ENCODE measurements around the gene UFSP1. TPM values are rescaled to one million over a fixed set of nuclear protein-coding genes. Genes with fewer than 3 reads are reported as not detected.

The UFSP1 gene
- total RNA-seq, 2 experiments from 2014 or later: 2.3 to 3.1 TPM

DNA sequence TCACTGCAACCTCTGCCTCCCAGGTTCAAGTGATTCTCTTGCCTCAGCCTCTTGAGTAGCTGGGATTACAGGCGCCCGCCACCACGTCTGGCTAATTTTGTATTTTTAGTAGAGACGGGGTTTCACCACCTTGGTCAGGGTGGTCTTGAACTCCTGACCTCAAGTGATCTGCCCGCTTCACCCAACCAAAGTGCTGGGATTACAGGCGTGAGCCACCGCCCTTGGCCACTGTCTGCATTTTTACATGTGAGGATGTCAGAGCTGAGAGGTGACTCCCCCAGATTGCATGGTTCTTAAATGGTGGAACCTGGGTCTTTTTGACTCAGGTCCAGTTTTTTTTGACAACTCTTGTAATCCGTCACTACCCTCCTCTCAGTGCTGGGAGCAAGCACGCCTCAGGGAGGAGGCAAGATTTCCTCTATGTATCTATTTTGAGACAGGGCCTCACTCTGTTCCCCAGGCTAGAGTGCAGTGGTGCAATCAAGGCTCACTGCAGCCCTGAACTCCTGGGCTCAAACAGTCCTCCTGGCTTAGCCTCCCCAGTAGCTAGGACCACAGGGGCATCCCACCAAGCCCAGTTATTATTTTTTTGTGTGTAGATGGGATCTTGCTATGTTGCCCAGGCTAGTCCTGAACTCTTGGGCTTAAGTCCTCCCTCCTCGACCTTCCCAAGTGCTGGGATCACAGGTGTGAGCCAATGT, 15.8 kb downstream of the UFSP1 start:
- Mint-ChIP-seq H3K9me3 (no peaks in the 10 kb centered on the region), H3K4me3 (peak overlapping the region; percentile 97), H3K4me1 (peaks cover 52% of the 10 kb centered on the region), H3K27me3 (no peaks in the 10 kb centered on the region), H3K27ac (peak overlapping the region; percentile 95), H3K36me3 (ENCODE audit: low read depth) (peaks cover 60% of the 10 kb centered on the region)
- POLR2A ChIA-PET: interaction anchor here (2.3 kb wide), 1 partner anchor 16 kb away, joined by 18 read pairs; the partner anchor contains the start of gene UFSP1
- CTCF ChIA-PET: interaction anchor here (0.6 to 3.2 kb wide), 5 partner anchors 14 to 1306 kb away, joined by 3 to 23 read pairs (median 4); partner anchors contain the start of gene SLC12A9
- DNase-seq: no peak

DNA sequence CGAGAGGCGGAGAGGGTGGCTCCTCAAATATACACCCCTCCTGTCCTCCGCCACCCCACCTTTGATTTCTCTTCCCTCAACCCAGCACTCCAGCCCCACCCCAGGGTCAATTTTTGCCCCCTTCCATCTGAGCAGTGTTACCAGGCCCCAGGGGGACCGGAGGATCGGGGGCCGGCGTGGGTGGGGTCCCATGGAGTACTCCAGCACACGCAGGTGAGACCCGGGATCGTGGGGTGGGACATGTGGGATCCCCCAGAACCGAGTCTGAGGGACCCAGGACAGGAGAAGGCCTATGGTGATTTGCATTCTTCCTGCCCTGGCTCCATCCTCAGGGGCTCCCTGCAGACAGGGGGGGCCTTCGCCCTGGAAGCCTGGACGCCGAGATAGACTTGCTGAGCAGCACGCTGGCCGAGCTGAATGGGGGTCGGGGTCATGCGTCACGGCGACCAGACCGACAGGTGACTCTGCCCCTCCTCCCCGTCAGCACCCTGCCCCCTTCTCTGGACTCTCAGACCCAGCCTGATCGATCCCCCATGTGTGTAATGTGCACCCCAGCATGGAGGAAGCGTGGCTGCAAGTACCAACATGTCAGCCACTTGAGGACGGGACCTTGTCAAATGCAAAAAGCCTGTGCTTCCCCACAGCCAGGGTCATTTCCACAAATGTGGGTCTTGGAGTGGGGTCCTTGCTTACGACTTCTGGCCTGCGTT, 21.6 kb downstream of the UFSP1 start:
- Mint-ChIP-seq H3K27ac (peak overlapping the region; percentile 88), H3K9me3 (no peaks in the 10 kb centered on the region), H3K4me1 (peaks cover 27% of the 10 kb centered on the region), H3K27me3 (no peaks in the 10 kb centered on the region), H3K4me3 (peak overlapping the region; percentile 81), H3K36me3 (ENCODE audit: low read depth) (peaks cover 26% of the 10 kb centered on the region)
- POLR2A ChIA-PET: no interaction called here
- no peak for DNase-seq
- CTCF ChIA-PET: interaction anchor here (1.6 kb wide), 1 partner anchor 163 kb away, joined by 4 read pairs; no protein-coding TSS in a partner anchor

DNA sequence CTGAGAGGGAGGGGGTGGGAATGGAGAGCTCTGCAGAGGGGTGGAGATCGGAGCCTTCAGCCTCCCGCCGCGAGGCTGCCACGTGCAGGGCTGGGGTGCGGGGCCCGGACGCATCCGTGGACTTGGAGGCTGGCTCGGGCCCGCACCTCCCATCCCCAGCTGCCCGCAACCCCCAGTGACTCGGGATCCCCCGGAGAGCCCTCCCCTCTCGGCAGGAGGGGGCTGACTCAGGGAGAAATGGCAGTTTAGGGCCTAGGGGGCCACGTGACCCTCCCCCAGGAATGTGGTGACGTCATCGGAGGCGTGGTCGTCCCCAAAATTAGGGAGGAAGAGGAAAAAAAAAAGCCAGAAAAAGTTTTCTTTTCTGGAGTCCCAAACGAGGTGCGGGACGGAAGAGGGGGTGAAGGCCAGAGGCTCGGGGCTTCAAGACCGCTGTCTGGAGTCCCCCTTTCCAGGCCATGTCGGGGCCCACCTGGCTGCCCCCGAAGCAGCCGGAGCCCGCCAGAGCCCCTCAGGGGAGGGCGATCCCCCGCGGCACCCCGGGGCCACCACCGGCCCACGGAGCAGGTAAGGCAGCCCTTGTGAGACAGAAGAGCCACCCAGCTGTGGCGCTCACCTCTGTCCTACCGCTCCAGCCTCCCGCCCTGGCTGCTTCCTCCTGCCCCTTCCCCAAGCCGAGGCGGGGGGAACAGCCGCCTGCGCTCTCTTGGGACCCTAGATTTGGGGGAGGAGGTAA, 22.3 kb downstream of the UFSP1 start, which contains the start of gene TRIP6:
TSS of gene TRIP6 (plus strand) at position 348 of the 736 bp plus-strand sequence. CDS start at position 459, 111 bp downstream.
- ChIA-PET CTCF (interaction anchor here (1.6 kb wide), 1 partner anchor 162 kb away, joined by 4 read pairs; no protein-coding TSS in a partner anchor), POLR2A (interaction anchor here (0.7 to 1.0 kb wide), 2 partner anchors 8 to 15 kb away, joined by 3 read pairs; partner anchors contain the start of genes SLC12A9 and SRRT)
- H3K4me1 Mint-ChIP-seq: peaks cover 25% of the 10 kb centered on the region
- H3K27me3 Mint-ChIP-seq: no peaks in the 10 kb centered on the region
- H3K36me3 Mint-ChIP-seq (ENCODE audit: low read depth): peaks cover 29% of the 10 kb centered on the region
- H3K27ac Mint-ChIP-seq: peak within 1 kb of the TSS; percentile 93
- no peaks in the 10 kb centered on the region for H3K9me3 Mint-ChIP-seq
- DNase-seq: peak; percentile 61
- H3K4me3 Mint-ChIP-seq: peak within 1 kb of the TSS; percentile 81

DNA sequence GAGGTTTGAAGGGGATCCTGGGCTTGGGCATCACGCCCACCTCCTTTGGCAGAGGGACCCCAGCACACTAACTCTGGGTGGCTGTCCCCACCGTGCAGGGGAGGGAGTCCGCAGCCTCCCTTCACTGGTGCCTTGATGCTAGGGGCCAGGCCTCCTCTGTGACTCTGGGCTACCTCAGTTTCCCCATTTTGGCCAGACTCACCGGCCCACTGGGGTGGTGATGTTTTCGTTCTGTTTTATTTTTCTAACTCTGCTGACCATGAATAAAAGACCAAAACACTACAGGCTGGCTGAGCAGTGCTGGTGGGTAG, 22.8 kb downstream of the UFSP1 start:
- CTCF ChIA-PET: interaction anchor here (1.6 kb wide), 1 partner anchor 162 kb away, joined by 4 read pairs; no protein-coding TSS in a partner anchor
- H3K4me3 Mint-ChIP-seq: peak overlapping the region; percentile 81
- no peak for DNase-seq
- H3K27me3 Mint-ChIP-seq: no peaks in the 10 kb centered on the region
- H3K36me3 Mint-ChIP-seq (ENCODE audit: low read depth): peaks cover 31% of the 10 kb centered on the region
- peaks cover 24% of the 10 kb centered on the region for H3K4me1 Mint-ChIP-seq
- no peaks in the 10 kb centered on the region for H3K9me3 Mint-ChIP-seq
- peak overlapping the region; percentile 93 for H3K27ac Mint-ChIP-seq
- POLR2A ChIA-PET: interaction anchor here (0.7 to 1.0 kb wide), 2 partner anchors 8 to 14 kb away, joined by 3 read pairs; partner anchors contain the start of genes SLC12A9 and SRRT

DNA sequence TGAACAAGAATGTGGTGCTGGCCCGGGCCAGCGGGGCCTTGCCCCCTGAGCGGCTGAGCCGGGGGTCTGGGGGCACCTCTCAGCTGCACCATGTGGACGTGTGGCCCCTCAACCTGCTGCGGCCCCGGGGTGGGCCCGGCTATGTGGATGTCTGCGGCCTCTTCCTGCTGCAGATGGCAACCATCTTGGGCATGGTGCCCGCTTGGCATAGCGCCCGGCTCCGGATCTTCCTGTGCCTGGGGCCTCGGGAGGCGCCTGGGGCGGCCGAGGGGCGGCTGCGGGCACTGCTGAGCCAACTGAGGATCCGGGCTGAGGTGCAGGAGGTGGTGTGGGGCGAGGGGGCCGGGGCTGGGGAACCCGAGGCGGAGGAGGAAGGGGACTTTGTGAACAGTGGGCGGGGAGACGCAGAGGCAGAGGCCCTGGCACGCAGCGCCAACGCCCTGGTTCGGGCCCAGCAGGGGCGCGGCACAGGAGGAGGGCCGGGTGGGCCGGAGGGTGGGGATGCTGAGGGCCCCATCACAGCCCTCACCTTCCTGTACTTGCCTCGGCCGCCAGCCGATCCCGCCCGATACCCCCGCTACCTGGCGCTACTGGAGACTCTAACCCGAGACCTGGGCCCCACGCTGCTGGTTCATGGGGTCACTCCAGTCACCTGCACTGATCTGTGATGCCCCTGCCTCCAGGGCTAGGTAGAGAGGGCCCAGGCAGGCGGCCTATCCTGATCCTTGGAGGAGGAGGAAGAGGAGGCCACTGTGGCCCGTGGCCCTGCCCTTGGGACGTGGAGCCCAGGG, 23.4 kb downstream of the UFSP1 start:
- Mint-ChIP-seq H3K4me1 (peaks cover 22% of the 10 kb centered on the region), H3K9me3 (no peaks in the 10 kb centered on the region), H3K4me3 (peak overlapping the region; percentile 81), H3K27me3 (no peaks in the 10 kb centered on the region), H3K36me3 (ENCODE audit: low read depth) (peaks cover 27% of the 10 kb centered on the region), H3K27ac (peak overlapping the region; percentile 93)
- POLR2A ChIA-PET: interaction anchor here (0.7 to 1.0 kb wide), 2 partner anchors 9 to 14 kb away, joined by 3 read pairs; partner anchors contain the start of genes SLC12A9 and SRRT
- CTCF ChIA-PET: interaction anchor here (1.1 to 1.6 kb wide), 2 partner anchors 14 to 161 kb away, joined by 3 to 4 read pairs; partner anchors contain the start of gene SLC12A9
- DNase-seq: peak; percentile 23

DNA sequence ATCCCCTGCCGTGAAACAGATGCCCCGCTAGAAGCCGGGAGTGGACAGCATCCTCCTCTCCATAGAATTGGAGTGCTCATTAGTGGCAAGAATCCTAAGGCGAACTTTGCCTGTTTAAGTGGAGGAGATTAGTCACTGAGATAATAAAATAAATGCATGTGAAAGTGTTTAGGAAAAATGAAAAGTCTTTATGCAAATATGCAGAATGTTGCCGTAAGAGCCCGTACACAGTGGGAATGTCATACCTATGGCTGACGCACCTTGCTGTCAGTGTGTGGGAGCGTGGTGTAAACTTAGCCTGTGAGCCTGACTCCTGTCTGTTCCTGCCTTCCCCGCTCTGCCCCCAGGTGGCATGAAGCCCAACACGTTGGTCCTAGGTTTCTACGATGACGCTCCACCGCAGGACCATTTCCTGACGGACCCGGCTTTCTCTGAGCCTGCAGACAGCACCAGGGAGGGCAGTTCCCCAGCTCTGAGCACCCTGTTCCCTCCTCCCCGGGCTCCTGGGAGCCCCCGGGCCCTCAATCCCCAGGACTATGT, 24.1 kb downstream of the UFSP1 start:
- Mint-ChIP-seq H3K4me3 (no peak overlapping the region), H3K4me1 (peaks cover 18% of the 10 kb centered on the region)

DNA sequence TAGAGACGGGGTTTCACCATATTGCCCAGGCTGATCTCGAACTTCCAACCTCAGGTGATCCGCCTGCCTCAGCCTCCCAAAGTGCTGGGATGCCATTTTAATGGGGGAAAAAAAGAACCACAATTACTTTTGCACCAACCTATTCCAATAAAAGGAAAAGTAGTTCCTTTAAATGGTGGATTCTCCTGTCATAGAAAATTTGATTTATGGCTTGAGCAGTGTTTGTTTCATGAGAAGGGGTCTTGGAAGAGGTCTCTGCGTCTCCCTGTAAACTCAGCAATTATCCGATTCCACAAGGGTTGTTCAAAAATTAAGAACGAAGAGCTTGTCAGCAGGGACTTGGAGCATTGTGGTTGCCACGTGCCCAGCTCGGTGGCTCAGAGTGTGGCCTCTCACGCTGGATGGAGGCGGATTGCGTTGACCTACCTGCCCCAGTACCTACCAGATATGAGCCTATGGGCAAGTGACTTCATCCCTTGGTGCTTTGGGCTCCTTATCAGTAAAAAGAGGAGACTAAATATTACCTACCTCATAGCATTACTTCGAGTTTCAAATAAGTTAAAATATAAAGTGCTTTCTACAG, 25.2 kb downstream of the UFSP1 start:
- Mint-ChIP-seq H3K4me1 (peaks cover 18% of the 10 kb centered on the region), H3K9me3 (no peaks in the 10 kb centered on the region), H3K36me3 (ENCODE audit: low read depth) (peaks cover 39% of the 10 kb centered on the region), H3K4me3 (no peak overlapping the region), H3K27me3 (no peaks in the 10 kb centered on the region), H3K27ac (peak overlapping the region; percentile 10)
- ChIA-PET POLR2A (no interaction called here), CTCF (interaction anchor here (0.6 to 0.9 kb wide), 3 partner anchors 11 to 116 kb away, joined by 3 to 4 read pairs (median 3); no protein-coding TSS in a partner anchor)
- DNase-seq: no peak

More for the DNA sequence above, 24.1 kb downstream of the UFSP1 start:
- Mint-ChIP-seq H3K36me3 (ENCODE audit: low read depth) (peaks cover 30% of the 10 kb centered on the region), H3K27ac (peak overlapping the region; percentile 54), H3K9me3 (no peaks in the 10 kb centered on the region), H3K27me3 (no peaks in the 10 kb centered on the region)
- POLR2A ChIA-PET: no interaction called here
- no peak for DNase-seq
- CTCF ChIA-PET: interaction anchor here (1.1 kb wide), 1 partner anchor 13 kb away, joined by 3 read pairs; the partner anchor contains the start of gene SLC12A9

DNA sequence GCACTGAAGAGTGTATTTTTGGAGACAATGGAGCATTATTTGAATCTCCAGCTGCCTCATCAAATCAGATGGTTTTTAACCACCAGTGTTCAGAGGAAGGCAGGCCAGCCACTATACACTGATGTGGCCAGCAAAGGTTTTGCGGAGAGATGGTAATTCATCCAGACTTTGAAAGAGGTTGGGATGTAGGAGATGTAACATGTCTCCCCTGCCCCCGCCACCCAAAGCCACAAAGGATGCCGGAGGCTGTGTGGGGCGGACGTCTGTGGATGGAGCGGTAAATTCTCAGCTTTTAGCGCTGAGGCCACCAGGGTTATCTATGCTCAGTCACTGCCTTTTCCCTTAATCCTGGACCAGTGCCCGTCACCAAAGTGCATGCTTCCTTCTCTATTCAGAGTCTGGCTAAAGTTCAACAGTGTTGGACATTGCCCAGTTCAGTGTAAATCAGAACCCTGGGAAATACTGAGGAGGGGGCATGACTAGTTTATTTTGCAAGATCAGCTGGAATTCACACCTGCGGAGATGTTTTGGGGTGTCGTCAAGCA, 26.0 kb downstream of the UFSP1 start:
- Mint-ChIP-seq H3K27me3 (no peaks in the 10 kb centered on the region), H3K36me3 (ENCODE audit: low read depth) (peaks cover 39% of the 10 kb centered on the region), H3K4me3 (no peak overlapping the region), H3K4me1 (peaks cover 16% of the 10 kb centered on the region), H3K9me3 (no peaks in the 10 kb centered on the region), H3K27ac (no peak overlapping the region)
- DNase-seq: no peak
- CTCF ChIA-PET: interaction anchor here (0.6 to 0.9 kb wide), 2 partner anchors 10 to 117 kb away, joined by 3 read pairs; no protein-coding TSS in a partner anchor
- POLR2A ChIA-PET: no interaction called here

DNA sequence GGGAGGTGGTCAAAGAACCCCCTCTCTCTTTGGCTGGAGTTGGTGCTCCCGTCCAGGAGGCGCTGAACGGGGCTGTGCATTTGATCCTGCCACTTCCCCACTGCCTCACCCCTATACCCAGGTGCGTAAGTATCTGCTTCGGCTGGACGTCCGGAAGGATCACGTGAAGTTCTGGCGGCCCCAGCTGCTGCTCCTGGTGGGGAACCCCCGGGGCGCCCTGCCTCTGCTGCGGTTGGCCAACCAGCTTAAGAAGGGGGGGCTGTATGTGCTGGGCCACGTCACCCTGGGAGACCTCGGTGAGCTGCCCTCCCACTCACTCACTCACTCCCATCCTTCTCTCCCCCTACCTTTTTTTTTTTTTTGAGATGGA, 27.9 kb downstream of the UFSP1 start:
- peaks cover 43% of the 10 kb centered on the region for H3K36me3 Mint-ChIP-seq (ENCODE audit: low read depth)
- no peaks in the 10 kb centered on the region for H3K27me3 Mint-ChIP-seq
- no peak overlapping the region for H3K27ac Mint-ChIP-seq
- POLR2A ChIA-PET: interaction anchor here (0.6 kb wide), 1 partner anchor 129 kb away, joined by 4 read pairs; no protein-coding TSS in a partner anchor
- no peak for DNase-seq
- H3K9me3 Mint-ChIP-seq: no peaks in the 10 kb centered on the region
- H3K4me1 Mint-ChIP-seq: peaks cover 4% of the 10 kb centered on the region
- no peak overlapping the region for H3K4me3 Mint-ChIP-seq
- CTCF ChIA-PET: interaction anchor here (0.7 to 1.3 kb wide), 2 partner anchors 9 to 58 kb away, joined by 4 to 5 read pairs; partner anchors contain the start of gene SLC12A9

DNA sequence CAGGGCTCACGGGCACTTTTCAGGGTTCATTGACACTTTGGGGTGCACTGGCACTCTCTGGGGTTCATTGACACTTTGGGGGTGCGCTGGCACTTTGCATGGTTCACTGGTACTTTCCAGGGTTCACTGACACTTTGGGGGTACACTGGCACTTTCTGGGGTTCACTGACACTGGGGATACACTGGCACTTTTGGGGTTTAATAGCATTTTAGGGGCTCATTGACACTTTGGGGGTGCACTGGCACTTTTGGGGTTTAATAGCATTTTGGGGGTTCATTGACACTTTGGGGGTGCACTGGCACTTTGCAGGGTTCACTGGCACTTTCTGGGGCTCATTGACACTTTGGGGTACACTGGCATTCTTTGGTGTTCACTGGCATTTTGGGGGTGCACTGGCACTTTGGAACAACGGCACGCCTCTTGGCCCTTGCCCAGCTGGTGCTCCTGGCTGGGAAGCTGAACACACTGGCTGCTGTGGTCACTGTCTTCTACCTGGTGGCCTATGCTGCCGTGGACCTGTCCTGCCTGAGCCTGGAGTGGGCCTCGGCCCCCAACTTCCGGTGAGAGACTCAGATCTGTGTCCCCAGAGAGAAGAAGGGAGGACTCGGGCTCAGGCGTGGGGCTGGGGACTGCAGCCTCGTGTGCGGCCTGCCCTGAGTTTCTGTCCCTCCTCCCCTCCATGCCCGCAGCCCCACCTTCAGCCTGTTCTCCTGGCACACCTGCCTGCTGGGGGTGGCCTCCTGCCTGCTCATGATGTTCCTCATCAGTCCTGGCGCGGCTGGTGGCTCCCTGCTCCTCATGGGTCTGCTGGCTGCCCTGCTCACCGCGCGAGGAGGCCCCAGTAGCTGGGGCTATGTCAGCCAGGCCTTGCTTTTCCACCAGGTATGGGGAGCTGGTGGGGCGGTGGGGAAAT, 28.6 kb downstream of the UFSP1 start:
- Mint-ChIP-seq H3K27ac (no peak overlapping the region), H3K27me3 (no peaks in the 10 kb centered on the region), H3K4me1 (peaks cover 2% of the 10 kb centered on the region), H3K36me3 (ENCODE audit: low read depth) (peaks cover 43% of the 10 kb centered on the region), H3K9me3 (no peaks in the 10 kb centered on the region), H3K4me3 (no peak overlapping the region)
- ChIA-PET POLR2A (interaction anchor here (0.6 kb wide), 1 partner anchor 129 kb away, joined by 4 read pairs; no protein-coding TSS in a partner anchor), CTCF (interaction anchor here (1.3 to 1.4 kb wide), 2 partner anchors 9 to 11 kb away, joined by 3 to 5 read pairs; partner anchors contain the start of gene SLC12A9)
- no peak for DNase-seq

Measured in activated CD4-positive, alpha-beta T cell treated with anti-CD3 and anti-CD28 coated beads, Interleukin-2, amount 10 ng/mL, durations not matched to agents 7 days and 5 days (primary cell).